HepG2 (cell line): ENCODE data around the gene INSR. TPM values are rescaled to one million over a fixed set of nuclear protein-coding genes. Genes with fewer than 3 reads are reported as not detected.

Source experiments
- ATAC-seq: fragments of 200-7000 bp; cut with Tn5 transposase; 3 replicates; pipeline ENCODE4 v1.9.1; 2020; ENCODE audit warnings: mild to moderate bottlenecking, moderate library complexity
- BruUV-seq: library from RNA; stranded (reverse); fragments of 400-500 nt; replicated peaks from 2 replicates; lab custom pipeline; 2021; lab: Mats Ljungman, UMichigan
- CTCF ChIA-PET: fragments of 300-600 bp; formaldehyde crosslinking; extraction: SDS; loops from one replicate; lab custom pipeline; 2021; ENCODE audit warnings: low total read pairs, inconsistent platforms, low intra/inter-chr PET ratio; lab: Yijun Ruan, JAX
- POLR2A ChIA-PET: fragments of 350-600 bp; sonication (Branson Sonifier 250); formaldehyde crosslinking; loops from one replicate; lab custom pipeline; 2020; ENCODE audit warnings: antibody characterized with exemption, inconsistent platforms; lab: Yijun Ruan, JAX
- DNase-seq: peaks from one replicate; pipeline ENCODE4 v3.0.0-alpha.2; 2015; ENCODE audit warnings: low spot score
- FAIRE-seq: peaks from 3 replicates; lab custom pipeline; 2011; peaks lifted over from hg19 to GRCh38; lab: Jason Lieb, UNC
- H2AFZ ChIP-seq: one replicate; pipeline ENCODE4 v1.6.1; 2011; ENCODE audit warnings: low read length, inconsistent platforms
- H3K27ac ChIP-seq: fragments of 300-600 bp; 3 replicates; pipeline ENCODE4 v1.8.0; 2011; ENCODE audit warnings: mixed run types, mild to moderate bottlenecking, mixed read lengths, low read length, inconsistent platforms; ENCODE audit not compliant: insufficient read depth; ENCODE audit errors: extremely low read length
- H3K27me3 ChIP-seq, 2 experiments: fragments of 200-600 bp in 1 of 2; 2 replicates in 1 of 2; 3 replicates in 1 of 2; pipeline versions ENCODE4 v1.6.0 to v1.8.0; 2011; ENCODE audit warnings: low read length in 2 of 2, mild to moderate bottlenecking in 2 of 2, moderate library complexity in 2 of 2, inconsistent platforms in 1 of 2; ENCODE audit not compliant: insufficient read depth in 2 of 2, control insufficient read depth in 1 of 2
- H3K36me3 ChIP-seq, 2 experiments: fragments of 200-600 bp in 1 of 2; replicated peaks in 1 of 2; 2 replicates in 1 of 2; 3 replicates in 1 of 2; pipeline versions ENCODE4 v1.5.1 to v1.8.0; 2011; ENCODE audit warnings: low read length in 2 of 2, inconsistent platforms in 1 of 2; ENCODE audit not compliant: insufficient read depth in 2 of 2, control insufficient read depth in 1 of 2
- H3K4me1 ChIP-seq: 2 replicates; pipeline ENCODE4 v1.5.1; 2012; ENCODE audit warnings: low read length, inconsistent platforms; ENCODE audit not compliant: insufficient read depth
- H3K4me2 ChIP-seq: 2 replicates; pipeline ENCODE4 v1.6.0; 2011; ENCODE audit warnings: low read depth, low read length, inconsistent platforms
- H3K4me3 ChIP-seq, 3 experiments: fragments of 200-600 bp in 1 of 3; sonication (generic), shearing (Covaris generic) in 1 of 3; replicated peaks in 1 of 3; 2 replicates each; pipeline ENCODE4 v1.5.1; 2011 to 2016; ENCODE audit warnings: low read length in 3 of 3, inconsistent platforms in 2 of 3, low read depth in 2 of 3, mild to moderate bottlenecking in 2 of 3, control low read depth in 1 of 3, mixed read lengths in 1 of 3; ENCODE audit not compliant: insufficient read depth in 1 of 3
- H3K79me2 ChIP-seq: one replicate; pipeline ENCODE4 v1.6.1; 2011; ENCODE audit warnings: low read length, inconsistent platforms; ENCODE audit not compliant: insufficient read depth
- H3K9ac ChIP-seq: 2 replicates; pipeline ENCODE4 v1.6.0; 2011; ENCODE audit warnings: mild to moderate bottlenecking, low read depth, low read length, inconsistent platforms; ENCODE audit not compliant: insufficient read depth
- H3K9me3 ChIP-seq: 2 replicates; pipeline ENCODE4 v1.5.1; 2012; ENCODE audit warnings: mild to moderate bottlenecking, low read length
- H4K20me1 ChIP-seq: 2 replicates; pipeline ENCODE4 v1.6.0; 2011; ENCODE audit warnings: inconsistent platforms, mild to moderate bottlenecking, low read length, moderate library complexity; ENCODE audit not compliant: insufficient read depth
- DPF2 ChIP-seq: sonication (generic); formaldehyde crosslinking; IDR thresholded peaks from 2 replicates; pipeline ENCODE4 v1.4.0; 2020; ENCODE audit warnings: mild to moderate bottlenecking, low read depth, missing genetic modification reagents, borderline replicate concordance
- HNF4A ChIP-seq: sonication (generic); formaldehyde crosslinking; IDR thresholded peaks from 2 replicates; pipeline ENCODE4 v1.4.0; 2020; ENCODE audit warnings: missing genetic modification reagents
- IKZF1 ChIP-seq: fragments of 450-650 bp; IDR thresholded peaks from 2 replicates; pipeline ENCODE4 v1.7.1; 2016
- KMT2A ChIP-seq: sonication (generic); formaldehyde crosslinking; IDR thresholded peaks from 2 replicates; pipeline ENCODE4 v1.4.0; 2020; ENCODE audit warnings: missing genetic modification reagents
- RARG ChIP-seq: sonication (generic); formaldehyde crosslinking; IDR thresholded peaks from 2 replicates; pipeline ENCODE4 v1.4.0; 2020; ENCODE audit warnings: low read depth, mild to moderate bottlenecking, missing genetic modification reagents
- SIN3B ChIP-seq: fragments of 150-350 bp; IDR thresholded peaks from 2 replicates; pipeline ENCODE4 v1.6.1; 2014; ENCODE audit warnings: low read length
- ZBTB42 ChIP-seq: sonication (generic); formaldehyde crosslinking; IDR thresholded peaks from 2 replicates; pipeline ENCODE4 v1.5.0; 2020; ENCODE audit warnings: mild to moderate bottlenecking, missing genetic modification reagents
- ZNF12 ChIP-seq: sonication (generic); formaldehyde crosslinking; IDR thresholded peaks from 2 replicates; pipeline ENCODE4 v1.5.0; 2020; ENCODE audit warnings: missing genetic modification reagents
- ZNF256 ChIP-seq: sonication (generic); formaldehyde crosslinking; conservative IDR thresholded peaks from 2 replicates; pipeline ENCODE4 v1.4.0; 2020; ENCODE audit warnings: missing genetic modification reagents
- ZNF329 ChIP-seq: sonication (generic); formaldehyde crosslinking; IDR thresholded peaks from 2 replicates; pipeline ENCODE4 v1.9.0; 2021; ENCODE audit warnings: low read depth, mild to moderate bottlenecking, missing genetic modification reagents
- ZNF333 ChIP-seq: sonication (generic); formaldehyde crosslinking; IDR thresholded peaks from 2 replicates; pipeline ENCODE4 v1.4.0; 2020; ENCODE audit warnings: mild to moderate bottlenecking, missing genetic modification reagents, borderline replicate concordance
- ZNF713 ChIP-seq: sonication (generic); formaldehyde crosslinking; IDR thresholded peaks from 2 replicates; pipeline ENCODE4 v1.4.0; 2020; ENCODE audit warnings: mild to moderate bottlenecking, missing genetic modification reagents
- ZNF850 ChIP-seq: sonication (generic); formaldehyde crosslinking; conservative IDR thresholded peaks from 2 replicates; pipeline ENCODE4 v1.9.0; 2021; ENCODE audit warnings: mild to moderate bottlenecking, missing genetic modification reagents
- WGBS: methylation state at CpG from one replicate; pipeline ENCODE4 v1.1.6; 2017; ENCODE audit warnings: low lambda C conversion rate; 5-methylcytosine and 5-hydroxymethylcytosine counted together
- in situ Hi-C: cut with HindIII; loops from 2 replicates; pipeline ENCODE4 v1.10.0; 2017; ENCODE audit warnings: low pct_unique_long_range_greater_than_20kb; ENCODE audit not compliant: extremely low pct_ligation_motif_present
- intact Hi-C: fragments of 100-400 bp; cut with micrococcal nuclease; formaldehyde crosslinking; loops from one replicate; pipeline ENCODE4 v1.10.0; 2022; ENCODE audit not compliant: unreplicated experiment
- polyA plus RNA-seq, 8 experiments: library from polyadenylated mRNA; depleted of rRNA in 3 of 8; stranded (reverse) in 7 of 8; unstranded in 1 of 8; fragments of >200 nt; fragmentation: Illumina TruSeq in 4 of 8; extraction: Trizol in 4 of 8; gene quantifications; 2 replicates each; pipeline versions ENCODE4 v1.2.1 to v1.2.3, GENCODE V29; 2011 to 2016; ENCODE audit warnings: low read depth in 4 of 8, missing spikeins in 1 of 8, mixed read lengths in 1 of 8; ENCODE audit not compliant: insufficient read depth in 1 of 8
- total RNA-seq, 5 experiments: library from RNA; depleted of rRNA; stranded (reverse); fragments of >200 nt; fragmentation: Illumina TruSeq; extraction: Trizol; gene quantifications; 2 replicates each; pipeline ENCODE4 v1.2.3, GENCODE V29; 2016; ENCODE audit warnings: low read depth in 1 of 5
- TF ChIP-seq, protein P1 (sequence below): IDR thresholded peaks from 2 replicates; pipeline ENCODE4 v1.6.1; 2016
- TF ChIP-seq, protein P2 (sequence below): sonication (generic); formaldehyde crosslinking; conservative IDR thresholded peaks from 2 replicates; pipeline ENCODE4 v1.8.1; 2023; ENCODE audit warnings: missing genetic modification reagents
- TF ChIP-seq, protein P3 (sequence below): sonication (generic); formaldehyde crosslinking; IDR thresholded peaks from 2 replicates; pipeline ENCODE4 v1.4.0; 2020; ENCODE audit warnings: missing genetic modification reagents

The INSR gene
- total and polyA plus RNA-seq, 2 of the 13 experiments (the other 11 are each of a cell fraction or from before 2014, with no cell fraction given): 24.2 to 29.8 TPM

DNA sequence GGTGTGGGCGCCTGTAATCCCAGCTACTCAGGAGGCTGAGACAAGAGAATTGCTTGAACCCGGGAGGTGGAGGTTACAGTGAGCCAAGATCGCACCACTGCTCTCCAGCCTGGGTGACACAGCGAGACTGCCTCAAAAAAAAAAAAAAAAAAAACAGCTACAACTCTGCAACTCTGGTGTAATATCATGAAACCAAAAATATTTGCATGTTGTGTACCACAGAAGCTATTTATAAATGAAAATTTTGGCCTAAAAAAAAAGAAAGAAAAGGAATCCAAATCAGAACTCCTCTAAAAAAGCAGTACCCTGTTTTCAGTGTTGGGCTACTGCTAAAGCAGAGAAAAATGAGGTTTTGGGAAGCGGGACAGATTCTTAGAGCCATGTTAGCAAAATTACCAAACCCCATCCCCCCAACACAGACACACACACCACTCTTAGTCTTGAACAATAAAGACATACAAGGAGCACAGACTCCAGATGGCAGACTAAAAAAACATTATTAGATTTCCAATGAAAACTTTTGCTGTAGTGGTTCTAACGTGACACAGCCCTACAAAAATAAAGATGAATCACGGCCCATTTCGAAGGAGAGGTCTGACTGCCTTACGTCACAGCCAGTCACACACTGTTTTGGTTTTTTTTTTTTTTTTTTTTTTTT lies 51.5 kb downstream of the INSR start:
- WGBS: 92% methylated on average over 9 of the region's 9 CpGs
- TF ChIP-seq ZNF329 (CRISPR knock-in tag): no peak
- TF ChIP-seq SIN3B: no peak
- no peak for TF ChIP-seq ZNF713
- no peak for TF ChIP-seq ZBTB42 (CRISPR knock-in tag)
- no peak for TF ChIP-seq HNF4A (CRISPR knock-in tag)
- TF ChIP-seq ZNF850 (CRISPR knock-in tag): no peak
- TF ChIP-seq RARG: no peak
- TF ChIP-seq, protein P1, sequence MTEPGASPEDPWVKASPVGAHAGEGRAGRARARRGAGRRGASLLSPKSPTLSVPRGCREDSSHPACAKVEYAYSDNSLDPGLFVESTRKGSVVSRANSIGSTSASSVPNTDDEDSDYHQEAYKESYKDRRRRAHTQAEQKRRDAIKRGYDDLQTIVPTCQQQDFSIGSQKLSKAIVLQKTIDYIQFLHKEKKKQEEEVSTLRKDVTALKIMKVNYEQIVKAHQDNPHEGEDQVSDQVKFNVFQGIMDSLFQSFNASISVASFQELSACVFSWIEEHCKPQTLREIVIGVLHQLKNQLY (CRISPR knock-in tag): no peak
- DNase-seq (no peak), FAIRE-seq (no peak), ATAC-seq (no peak)
- H3K79me2 ChIP-seq: peaks cover 72% of the 10 kb centered on the region
- in situ Hi-C loops: no loop called here
- no peak overlapping the region for H3K4me2 ChIP-seq
- H3K27ac ChIP-seq: no peak overlapping the region
- no peak overlapping the region for H3K9ac ChIP-seq
- H3K36me3 ChIP-seq: peaks cover 3 to 10% of the 10 kb centered on the region in 2 experiments; a peak in 1 of 5 replicates
- no peaks in the 10 kb centered on the region for H3K4me1 ChIP-seq
- no TSS peak for BruUV-seq
- no peaks in the 10 kb centered on the region for H3K27me3 ChIP-seq
- peaks cover 29% of the 10 kb centered on the region for H4K20me1 ChIP-seq
- ChIA-PET CTCF (no interaction called here), POLR2A (no interaction called here)
- no peak overlapping the region for H2AFZ ChIP-seq
- H3K9me3 ChIP-seq: peaks cover 9% of the 10 kb centered on the region; the same call in 1 of the 2 replicates
- H3K4me3 ChIP-seq: no peak overlapping the region
- intact Hi-C loops: no loop called here

DNA sequence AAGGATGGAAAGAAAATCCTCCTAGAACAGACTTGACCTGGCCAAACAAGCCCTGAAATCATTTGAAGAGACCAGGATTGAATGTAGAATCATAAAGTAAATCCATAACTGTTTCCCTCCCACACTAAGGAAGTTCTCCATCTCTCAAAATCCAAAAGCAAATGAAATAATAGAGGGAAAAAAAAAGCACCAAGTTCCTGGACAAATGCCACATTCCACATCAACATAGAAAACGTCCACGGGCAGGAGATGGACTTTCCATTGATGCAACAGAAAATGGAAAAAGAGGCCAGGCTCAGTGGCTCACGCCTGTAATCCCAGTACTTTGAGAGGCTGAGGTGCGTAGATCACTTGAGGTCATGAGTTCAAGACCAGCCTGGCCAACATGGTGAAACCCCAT lies 56.2 kb downstream of the INSR start:
- H3K4me1 ChIP-seq: no peaks in the 10 kb centered on the region
- no peaks in the 10 kb centered on the region for H3K36me3 ChIP-seq
- H3K9me3 ChIP-seq: no peaks in the 10 kb centered on the region
- no peaks in the 10 kb centered on the region for H3K27me3 ChIP-seq
- WGBS: 94% methylated on average over 4 of the region's 4 CpGs
- no TSS peak for BruUV-seq
- no peak overlapping the region for H3K4me3 ChIP-seq
- CTCF ChIA-PET: no interaction called here
- no peak overlapping the region for H2AFZ ChIP-seq
- no peak overlapping the region for H3K4me2 ChIP-seq
- DNase-seq (no peak), ATAC-seq (no peak), FAIRE-seq (no peak)
- no peak overlapping the region for H3K27ac ChIP-seq
- intact Hi-C loops (no loop called here), in situ Hi-C loops (no loop called here)
- H3K9ac ChIP-seq: no peak overlapping the region
- POLR2A ChIA-PET: no interaction called here
- H3K79me2 ChIP-seq: peaks cover 62% of the 10 kb centered on the region
- H4K20me1 ChIP-seq: peaks cover 31% of the 10 kb centered on the region
- TF ChIP-seq KMT2A (CRISPR knock-in tag) (no peak), ZNF333 (no peak), ZNF12 (CRISPR knock-in tag) (no peak), IKZF1 (no peak), ZNF256 (CRISPR knock-in tag) (no peak), DPF2 (CRISPR knock-in tag) (no peak)
- TF ChIP-seq, protein P2, sequence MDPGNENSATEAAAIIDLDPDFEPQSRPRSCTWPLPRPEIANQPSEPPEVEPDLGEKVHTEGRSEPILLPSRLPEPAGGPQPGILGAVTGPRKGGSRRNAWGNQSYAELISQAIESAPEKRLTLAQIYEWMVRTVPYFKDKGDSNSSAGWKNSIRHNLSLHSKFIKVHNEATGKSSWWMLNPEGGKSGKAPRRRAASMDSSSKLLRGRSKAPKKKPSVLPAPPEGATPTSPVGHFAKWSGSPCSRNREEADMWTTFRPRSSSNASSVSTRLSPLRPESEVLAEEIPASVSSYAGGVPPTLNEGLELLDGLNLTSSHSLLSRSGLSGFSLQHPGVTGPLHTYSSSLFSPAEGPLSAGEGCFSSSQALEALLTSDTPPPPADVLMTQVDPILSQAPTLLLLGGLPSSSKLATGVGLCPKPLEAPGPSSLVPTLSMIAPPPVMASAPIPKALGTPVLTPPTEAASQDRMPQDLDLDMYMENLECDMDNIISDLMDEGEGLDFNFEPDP (CRISPR knock-in tag): no peak
- TF ChIP-seq, protein P3, sequence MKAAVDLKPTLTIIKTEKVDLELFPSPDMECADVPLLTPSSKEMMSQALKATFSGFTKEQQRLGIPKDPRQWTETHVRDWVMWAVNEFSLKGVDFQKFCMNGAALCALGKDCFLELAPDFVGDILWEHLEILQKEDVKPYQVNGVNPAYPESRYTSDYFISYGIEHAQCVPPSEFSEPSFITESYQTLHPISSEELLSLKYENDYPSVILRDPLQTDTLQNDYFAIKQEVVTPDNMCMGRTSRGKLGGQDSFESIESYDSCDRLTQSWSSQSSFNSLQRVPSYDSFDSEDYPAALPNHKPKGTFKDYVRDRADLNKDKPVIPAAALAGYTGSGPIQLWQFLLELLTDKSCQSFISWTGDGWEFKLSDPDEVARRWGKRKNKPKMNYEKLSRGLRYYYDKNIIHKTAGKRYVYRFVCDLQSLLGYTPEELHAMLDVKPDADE (CRISPR knock-in tag): no peak
